Activated T-cell treated with anti-CD3 and anti-CD28 coated beads, Interleukin-2, amount 50 U/mL, for 4 hours (primary cell): ENCODE measurements around the gene CHSY3. TPM values are rescaled to one million over a fixed set of nuclear protein-coding genes. Genes with fewer than 3 reads are reported as not detected.

ENCODE experiments used
- ATAC-seq, 2 donors: fragments of 200-7000 bp; cut with Tn5 transposase; one replicate each; pipeline ENCODE4 v1.10.0; 2021
- DNase-seq: peaks from one replicate; pipeline ENCODE4 v3.0.0-alpha.2; 2020
- H3K27me3 Mint-ChIP-seq: one replicate; pipeline ENCODE4 v1.8.0; 2021; ENCODE audit warnings: low read depth, mixed read lengths
- H3K36me3 Mint-ChIP-seq: one replicate; pipeline ENCODE4 v1.8.0; 2022; ENCODE audit warnings: mixed read lengths; ENCODE audit not compliant: insufficient read depth
- H3K4me1 Mint-ChIP-seq: one replicate; pipeline ENCODE4 v1.8.0; 2021; ENCODE audit warnings: low read depth, mixed read lengths
- H3K4me3 Mint-ChIP-seq: one replicate; pipeline ENCODE4 v1.8.0; 2021; ENCODE audit warnings: mild to moderate bottlenecking, moderate library complexity, mixed read lengths
- H3K9me3 Mint-ChIP-seq: one replicate; pipeline ENCODE4 v1.8.0; 2021; ENCODE audit warnings: mixed read lengths
- total RNA-seq, 3 donors: library from RNA; stranded (reverse); gene quantifications; one replicate each; pipeline ENCODE4 v1.2.1, GENCODE V29; 2021

Gene CHSY3
- total RNA-seq, 3 donors from 2014 or later: not detected

DNA sequence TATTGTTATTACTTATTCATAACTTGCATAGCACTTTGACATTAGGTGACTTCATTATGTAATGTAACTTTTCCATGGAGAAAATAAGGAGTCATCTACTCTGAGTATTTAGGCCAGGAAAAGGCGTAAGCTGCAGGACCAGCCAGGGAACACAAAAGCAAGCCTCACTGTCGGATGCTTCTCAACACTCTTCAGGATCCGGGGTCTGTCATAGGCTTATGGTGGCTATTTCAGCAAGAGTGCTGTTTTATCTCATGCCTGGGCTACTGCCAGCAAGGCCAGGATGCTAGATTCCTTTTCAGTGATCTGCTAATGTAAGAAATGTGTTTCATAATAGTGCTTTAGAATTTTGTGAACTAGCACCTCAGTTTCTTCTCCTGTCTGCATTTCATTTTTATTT lies 162.4 kb downstream of the CHSY3 start:
- no peaks in the 10 kb centered on the region for H3K4me1 Mint-ChIP-seq
- no peak overlapping the region for H3K4me3 Mint-ChIP-seq
- no peaks in the 10 kb centered on the region for H3K36me3 Mint-ChIP-seq
- no peaks in the 10 kb centered on the region for H3K27me3 Mint-ChIP-seq
- H3K9me3 Mint-ChIP-seq: no peaks in the 10 kb centered on the region
- DNase-seq: no peak
- ATAC-seq: no peak

DNA sequence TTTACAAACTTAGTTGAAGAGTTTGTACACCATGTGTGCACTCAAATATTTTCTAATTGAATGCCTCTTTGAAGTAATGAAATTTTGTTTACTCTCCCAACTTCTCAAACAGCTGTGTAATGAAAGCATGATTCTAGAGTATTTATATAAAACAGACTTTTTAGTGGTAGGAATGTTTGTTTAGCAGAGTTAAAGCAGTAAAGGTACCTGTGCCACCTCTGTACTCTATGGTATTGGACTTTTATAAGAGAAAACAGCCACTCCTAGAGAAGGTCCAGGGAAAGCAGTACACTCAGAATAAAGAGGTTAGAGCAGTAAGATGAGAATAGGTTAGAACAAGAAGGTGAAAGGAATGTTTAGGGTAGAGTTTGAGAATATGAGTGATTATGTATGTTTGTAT lies 163.1 kb downstream of the CHSY3 start:
- no peaks in the 10 kb centered on the region for H3K9me3 Mint-ChIP-seq
- ATAC-seq: no peak
- no peaks in the 10 kb centered on the region for H3K27me3 Mint-ChIP-seq
- DNase-seq: no peak
- H3K36me3 Mint-ChIP-seq: no peaks in the 10 kb centered on the region
- H3K4me3 Mint-ChIP-seq: no peak overlapping the region
- no peaks in the 10 kb centered on the region for H3K4me1 Mint-ChIP-seq

DNA sequence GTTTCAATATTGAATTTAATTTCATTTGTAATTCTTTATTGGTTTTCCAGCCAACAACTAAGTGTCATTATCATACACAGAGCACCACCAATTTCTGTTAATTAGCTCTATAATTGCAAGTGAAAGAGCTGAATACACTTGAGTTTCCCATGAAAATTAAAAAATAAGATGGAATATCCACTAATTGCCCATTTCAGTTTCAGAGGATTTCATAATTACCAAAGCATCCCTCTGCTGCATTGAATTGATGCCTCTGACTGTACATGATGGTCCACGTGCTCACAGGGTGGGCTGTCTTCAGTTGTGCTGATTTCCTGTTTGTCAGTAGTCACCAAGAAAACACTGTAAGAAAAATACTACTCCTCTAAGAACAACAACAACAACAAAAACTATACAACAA lies 163.8 kb downstream of the CHSY3 start:
- Mint-ChIP-seq H3K9me3 (no peaks in the 10 kb centered on the region), H3K27me3 (no peaks in the 10 kb centered on the region), H3K36me3 (no peaks in the 10 kb centered on the region), H3K4me1 (no peaks in the 10 kb centered on the region), H3K4me3 (no peak overlapping the region)
- no peak for ATAC-seq
- DNase-seq: no peak

DNA sequence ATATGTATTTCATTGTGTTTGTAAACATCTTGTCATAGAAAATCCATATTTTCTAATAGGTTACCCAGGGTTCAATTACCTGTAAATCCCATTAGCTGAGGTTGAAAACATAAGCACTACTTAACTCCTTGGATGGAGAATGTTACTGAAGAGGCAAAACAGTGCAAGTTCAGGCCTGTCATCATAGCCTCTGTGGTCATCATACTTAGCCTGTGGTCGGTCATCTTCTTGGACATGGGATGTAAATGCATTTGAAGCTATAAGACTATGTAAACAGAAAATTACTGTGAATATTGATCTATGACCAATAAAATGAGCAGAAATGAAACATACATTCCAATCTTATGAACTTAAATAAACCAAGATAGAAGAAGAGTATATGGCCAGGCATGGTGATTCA lies 164.7 kb downstream of the CHSY3 start:
- H3K9me3 Mint-ChIP-seq: no peaks in the 10 kb centered on the region
- H3K36me3 Mint-ChIP-seq: no peaks in the 10 kb centered on the region
- ATAC-seq (no peak), DNase-seq (no peak)
- no peaks in the 10 kb centered on the region for H3K4me1 Mint-ChIP-seq
- H3K4me3 Mint-ChIP-seq: no peak overlapping the region
- no peaks in the 10 kb centered on the region for H3K27me3 Mint-ChIP-seq

DNA sequence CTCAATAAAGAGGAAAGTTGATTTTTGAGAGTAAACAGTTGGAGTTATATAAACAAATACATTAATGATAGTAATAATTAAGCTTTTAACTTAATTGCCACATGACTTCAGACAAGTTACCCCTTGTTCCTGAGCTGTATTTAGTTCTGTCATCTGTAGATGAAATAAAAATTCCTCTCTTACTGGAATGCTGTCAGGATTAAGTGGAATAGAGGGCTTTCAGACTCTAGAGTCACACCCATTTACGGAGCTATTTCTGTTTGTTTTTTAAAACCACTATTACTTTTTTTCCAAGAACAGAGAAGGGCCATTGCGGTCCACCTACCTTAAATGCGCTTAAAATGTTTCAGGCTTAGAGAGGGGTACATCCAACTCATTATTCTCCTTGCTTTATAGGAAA lies 170.6 kb downstream of the CHSY3 start:
- H3K9me3 Mint-ChIP-seq: no peaks in the 10 kb centered on the region
- no peak for DNase-seq
- no peaks in the 10 kb centered on the region for H3K4me1 Mint-ChIP-seq
- no peak for ATAC-seq
- H3K27me3 Mint-ChIP-seq: peaks cover 6% of the 10 kb centered on the region
- no peak overlapping the region for H3K4me3 Mint-ChIP-seq
- H3K36me3 Mint-ChIP-seq: no peaks in the 10 kb centered on the region

DNA sequence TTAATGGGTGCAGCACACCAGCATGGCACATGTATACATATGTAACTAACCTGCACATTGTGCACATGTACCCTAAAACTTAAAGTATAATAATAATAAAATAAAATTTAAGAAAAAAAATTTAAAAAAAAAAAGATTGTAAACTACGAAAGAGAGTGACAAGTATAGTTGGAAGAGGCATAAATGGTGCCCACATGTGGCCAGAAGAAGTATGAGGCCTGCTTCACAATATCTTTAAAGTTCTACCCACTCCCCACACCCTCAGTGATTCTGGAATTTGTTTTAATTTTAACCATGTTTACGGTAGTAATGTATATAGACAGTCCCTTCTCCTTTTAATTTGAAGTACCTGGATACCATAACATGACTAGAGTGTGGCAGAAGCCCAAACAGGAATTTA lies 172.7 kb downstream of the CHSY3 start:
- no peaks in the 10 kb centered on the region for H3K4me1 Mint-ChIP-seq
- no peak for ATAC-seq
- no peak overlapping the region for H3K4me3 Mint-ChIP-seq

DNA sequence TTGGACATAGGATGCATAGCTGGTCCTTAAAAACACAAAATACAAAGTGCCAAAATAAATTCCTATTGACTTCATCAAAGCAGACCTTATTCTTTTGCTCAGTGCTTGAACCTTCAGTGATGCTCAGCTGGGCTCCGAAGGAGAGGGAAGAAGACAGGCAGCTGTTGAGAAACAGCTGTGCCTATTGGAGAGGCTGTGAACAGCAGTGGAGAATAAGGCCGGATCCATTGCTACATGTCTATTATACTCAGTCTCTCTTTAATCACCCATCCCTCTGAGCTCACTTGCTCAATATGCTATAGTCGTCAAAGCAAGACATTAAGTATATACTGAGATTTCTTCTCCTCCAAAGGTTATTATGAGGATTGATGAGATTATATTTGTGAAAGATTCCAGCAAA lies 174.4 kb downstream of the CHSY3 start:
- DNase-seq: no peak
- Mint-ChIP-seq H3K4me1 (no peaks in the 10 kb centered on the region), H3K4me3 (no peak overlapping the region), H3K9me3 (no peaks in the 10 kb centered on the region), H3K27me3 (peaks cover 8% of the 10 kb centered on the region), H3K36me3 (no peaks in the 10 kb centered on the region)
- no peak for ATAC-seq

More for the DNA sequence above, 172.7 kb downstream of the CHSY3 start:
- no peak for DNase-seq
- Mint-ChIP-seq H3K9me3 (no peaks in the 10 kb centered on the region), H3K27me3 (peaks cover 8% of the 10 kb centered on the region), H3K36me3 (no peaks in the 10 kb centered on the region)

DNA sequence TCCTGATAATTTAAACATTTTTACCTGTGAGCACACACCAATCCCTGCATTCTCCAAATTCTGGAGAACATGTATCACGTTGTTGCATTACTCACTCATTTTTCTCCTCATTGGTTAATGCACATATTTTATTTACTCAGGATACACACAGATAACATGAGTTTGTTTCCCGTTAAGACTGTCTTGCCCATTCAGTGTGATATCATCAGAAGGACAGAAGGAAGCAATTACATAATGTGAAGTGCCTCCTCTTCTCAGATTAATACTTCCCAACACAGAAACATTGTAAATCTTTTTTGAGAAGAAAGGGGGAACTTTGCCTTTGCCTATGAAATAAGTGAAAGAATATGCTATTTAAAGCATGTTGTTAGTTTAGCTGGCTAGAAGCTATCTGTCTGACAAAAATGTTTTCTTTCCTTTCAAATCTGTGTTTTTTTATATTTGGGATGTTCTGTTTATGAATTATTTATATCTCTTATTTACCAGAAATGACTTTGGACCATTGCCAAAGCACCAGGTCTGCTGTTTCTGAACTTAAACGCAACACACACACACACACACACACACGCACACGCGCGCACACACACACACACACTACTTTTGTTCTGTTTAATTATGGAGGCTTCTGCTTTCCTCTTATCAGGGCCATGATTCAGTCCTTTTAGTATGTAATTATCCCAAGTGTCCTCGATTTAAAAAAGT lies 186.5 kb downstream of the CHSY3 start:
- Mint-ChIP-seq H3K27me3 (peaks cover 5% of the 10 kb centered on the region), H3K4me3 (no peak overlapping the region), H3K36me3 (no peaks in the 10 kb centered on the region), H3K9me3 (peaks cover 9% of the 10 kb centered on the region), H3K4me1 (no peaks in the 10 kb centered on the region)
- ATAC-seq (no peak), DNase-seq (no peak)

DNA sequence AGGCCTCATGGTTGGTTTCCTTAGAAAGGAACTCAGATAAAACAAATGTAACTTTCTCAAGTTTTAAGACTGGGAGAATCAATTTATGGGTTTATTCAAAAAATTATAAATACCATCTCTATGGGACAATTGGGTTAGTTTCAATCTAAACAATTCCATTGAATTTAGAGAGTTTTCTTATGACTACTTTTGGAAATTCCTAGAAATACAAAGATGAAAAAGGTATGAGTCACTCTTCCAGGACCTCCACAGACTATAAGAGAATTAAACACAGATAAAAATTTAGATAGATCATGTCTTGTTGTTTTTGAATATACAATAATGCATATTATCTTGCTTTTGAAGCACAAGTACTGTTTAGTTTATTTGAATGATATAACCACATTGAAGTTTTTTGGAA lies 188.7 kb downstream of the CHSY3 start:
- no peaks in the 10 kb centered on the region for H3K4me1 Mint-ChIP-seq
- peaks cover 2% of the 10 kb centered on the region for H3K27me3 Mint-ChIP-seq
- H3K9me3 Mint-ChIP-seq: peaks cover 9% of the 10 kb centered on the region
- no peak overlapping the region for H3K4me3 Mint-ChIP-seq
- DNase-seq (no peak), ATAC-seq (no peak)
- no peaks in the 10 kb centered on the region for H3K36me3 Mint-ChIP-seq

DNA sequence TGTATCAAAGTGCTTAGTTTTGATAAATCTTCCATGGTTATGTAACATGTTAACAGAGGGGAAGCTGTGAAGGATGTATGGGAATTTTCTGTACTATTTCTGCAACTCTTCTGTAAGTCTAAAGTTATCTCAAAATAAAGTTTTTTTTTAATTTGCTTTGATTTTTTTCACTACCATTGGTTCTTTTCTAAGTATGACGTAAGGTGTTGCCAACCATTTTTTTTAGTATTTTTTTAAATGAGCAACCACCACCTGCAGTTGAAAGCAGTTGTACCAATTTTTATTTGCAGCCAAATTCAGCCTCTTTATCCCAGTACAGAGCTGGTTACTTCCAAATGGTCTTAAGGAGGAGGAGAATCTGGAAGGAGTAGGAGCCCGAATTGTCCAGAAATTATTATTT lies 192.2 kb downstream of the CHSY3 start:
- Mint-ChIP-seq H3K9me3 (peaks cover 9% of the 10 kb centered on the region), H3K27me3 (peaks cover 5% of the 10 kb centered on the region), H3K36me3 (no peaks in the 10 kb centered on the region), H3K4me3 (no peak overlapping the region), H3K4me1 (no peaks in the 10 kb centered on the region)
- DNase-seq: no peak
- no peak for ATAC-seq

DNA sequence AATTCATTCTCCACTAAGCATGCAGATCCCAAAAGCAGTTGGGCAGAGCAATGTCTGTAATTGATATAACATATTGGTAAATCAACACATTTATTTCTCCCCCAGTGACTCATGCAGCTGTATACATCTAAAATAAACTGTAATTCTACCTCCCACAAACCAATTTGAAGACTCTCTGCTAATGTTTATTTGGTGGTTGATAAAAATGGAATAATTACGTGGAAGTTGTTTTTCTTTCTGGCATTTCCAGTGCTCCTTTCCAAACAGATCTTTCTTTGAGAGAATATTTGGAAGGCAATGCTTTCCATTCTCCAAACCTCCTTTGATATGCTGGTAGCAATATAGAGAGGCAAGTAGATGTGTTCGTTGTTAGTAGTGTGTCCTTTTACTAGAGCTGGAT lies 194.7 kb downstream of the CHSY3 start:
- H3K4me3 Mint-ChIP-seq: no peak overlapping the region
- ATAC-seq: no peak

DNA sequence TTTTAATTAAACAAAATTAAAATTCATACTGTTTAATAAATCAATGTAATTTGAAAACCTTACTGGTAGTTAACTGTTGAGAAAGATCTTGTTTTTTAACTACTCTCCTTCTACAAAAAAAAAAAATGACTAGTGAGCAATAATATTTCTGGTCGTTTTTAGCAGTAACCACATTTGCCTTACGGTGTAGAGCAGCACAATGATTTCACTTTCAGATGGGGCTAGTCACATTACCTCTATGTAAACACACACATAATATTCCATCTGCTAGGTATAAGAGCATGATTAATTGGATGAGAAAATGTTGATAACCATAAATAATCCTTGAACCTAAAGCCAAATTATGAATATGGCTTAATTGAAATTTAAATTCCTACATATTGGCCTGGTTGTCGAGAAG lies 198.1 kb downstream of the CHSY3 start:
- ATAC-seq (no peak), DNase-seq (no peak)
- Mint-ChIP-seq H3K27me3 (peaks cover 3% of the 10 kb centered on the region), H3K36me3 (no peaks in the 10 kb centered on the region), H3K4me1 (no peaks in the 10 kb centered on the region), H3K9me3 (no peaks in the 10 kb centered on the region), H3K4me3 (no peak overlapping the region)

More for the DNA sequence above, 194.7 kb downstream of the CHSY3 start:
- H3K36me3 Mint-ChIP-seq: no peaks in the 10 kb centered on the region
- DNase-seq: no peak
- H3K27me3 Mint-ChIP-seq: peaks cover 5% of the 10 kb centered on the region
- H3K9me3 Mint-ChIP-seq: no peaks in the 10 kb centered on the region
- H3K4me1 Mint-ChIP-seq: no peaks in the 10 kb centered on the region

DNA sequence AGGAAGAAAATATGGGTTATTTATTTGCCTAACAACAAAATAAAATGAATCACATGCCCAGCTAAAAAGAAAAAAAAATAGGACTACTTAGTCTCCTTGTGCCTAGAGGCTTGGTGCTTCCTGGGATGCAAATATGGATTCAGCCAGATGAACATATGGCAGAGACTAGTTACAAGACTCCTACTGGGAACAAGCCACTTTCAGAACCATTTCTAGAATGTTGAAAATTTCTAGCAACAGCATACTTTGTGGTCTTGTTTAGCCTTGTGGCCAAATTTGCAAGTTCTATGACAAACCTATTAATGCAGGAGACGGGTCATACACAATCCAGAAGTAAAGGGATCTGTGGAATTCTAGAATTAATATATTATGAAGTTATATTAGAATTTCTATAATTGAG lies 198.7 kb downstream of the CHSY3 start:
- Mint-ChIP-seq H3K4me3 (no peak overlapping the region), H3K27me3 (peaks cover 3% of the 10 kb centered on the region), H3K9me3 (no peaks in the 10 kb centered on the region), H3K4me1 (no peaks in the 10 kb centered on the region), H3K36me3 (no peaks in the 10 kb centered on the region)
- ATAC-seq: no peak
- no peak for DNase-seq

DNA sequence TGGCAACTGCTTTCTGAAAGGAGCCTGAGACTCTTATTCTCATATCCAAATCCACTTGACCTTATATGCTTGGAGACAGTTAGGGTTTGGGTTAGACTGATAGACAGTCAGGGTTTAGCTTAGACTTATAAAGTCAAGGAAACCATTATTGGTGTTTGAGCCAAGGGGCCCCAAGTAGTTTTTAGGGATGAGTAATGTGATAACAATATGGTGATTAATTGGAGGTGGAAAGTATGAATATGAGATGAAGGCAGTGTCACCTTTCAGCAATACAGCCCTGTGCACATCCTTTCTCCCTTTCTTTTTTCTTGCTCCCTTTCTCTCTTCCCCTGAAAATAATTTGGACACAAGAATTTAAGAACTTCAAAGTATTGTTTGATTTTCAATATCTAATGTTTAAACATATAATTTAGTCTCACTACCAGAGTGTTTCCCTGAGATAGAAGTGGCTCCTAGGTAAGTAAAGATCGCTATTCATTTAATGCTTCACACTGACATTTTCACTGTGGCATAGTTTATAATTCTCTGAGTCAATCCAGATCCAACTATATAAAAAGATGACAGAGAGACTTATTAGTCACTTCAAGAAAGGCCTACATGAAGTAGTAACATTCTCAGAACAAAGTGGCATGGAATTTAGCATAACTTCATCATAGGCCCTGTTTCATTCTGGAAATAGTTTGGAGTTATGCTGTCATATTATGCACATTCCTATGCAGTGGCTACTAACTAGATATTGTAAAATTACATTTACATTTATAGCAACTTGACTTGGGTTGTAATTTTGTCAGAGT lies 200.8 kb downstream of the CHSY3 start:
- Mint-ChIP-seq H3K36me3 (no peaks in the 10 kb centered on the region), H3K4me3 (no peak overlapping the region), H3K4me1 (no peaks in the 10 kb centered on the region), H3K27me3 (peaks cover 3% of the 10 kb centered on the region), H3K9me3 (no peaks in the 10 kb centered on the region)
- ATAC-seq (peak in 1 of 2 donors; percentile 32), DNase-seq (no peak)

DNA sequence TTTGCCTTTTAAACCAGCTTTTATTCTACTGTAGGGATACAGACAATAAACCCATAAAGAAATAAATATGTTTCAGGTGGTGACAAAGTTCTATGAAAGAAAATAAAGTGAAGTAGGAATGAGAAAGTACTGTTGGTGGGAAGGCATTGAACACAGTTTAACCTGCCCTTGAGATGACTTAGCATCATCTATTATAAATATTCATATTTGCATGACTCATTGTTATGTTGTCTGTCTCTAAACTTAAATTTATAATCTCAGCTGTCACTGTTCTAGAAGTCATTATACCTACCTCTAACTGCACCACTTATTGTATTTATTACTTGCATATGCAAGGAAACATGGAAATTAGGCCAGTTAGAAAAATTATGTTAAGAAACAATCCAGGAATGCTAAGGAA lies 202.2 kb downstream of the CHSY3 start:
- Mint-ChIP-seq H3K9me3 (no peaks in the 10 kb centered on the region), H3K4me3 (no peak overlapping the region), H3K27me3 (no peaks in the 10 kb centered on the region), H3K4me1 (no peaks in the 10 kb centered on the region), H3K36me3 (no peaks in the 10 kb centered on the region)
- DNase-seq: no peak
- ATAC-seq: no peak
